Ovary (tissue), 3 donors: ENCODE data around the gene BDH1.

Experiments used
- CTCF ChIP-seq, 3 donors: fragments of 450-650 bp in 2 of 3; fragments of 200-600 bp in 1 of 3; IDR thresholded peaks; one replicate each; pipeline versions ENCODE4 v1.5.1 to v1.8.0; 2016 to 2022; ENCODE audit warnings: antibody characterized with exemption in 3 of 3, mild to moderate bottlenecking in 1 of 3
- EP300 ChIP-seq: sonication (generic); formaldehyde crosslinking; IDR thresholded peaks from one replicate; pipeline ENCODE4 v1.6.1; 2017; ENCODE audit warnings: antibody characterized with exemption
- POLR2A ChIP-seq: fragments of 450-650 bp; IDR thresholded peaks from one replicate; pipeline ENCODE4 v1.6.1; 2017; ENCODE audit warnings: antibody characterized with exemption, mild to moderate bottlenecking, moderate library complexity
- donor health status: DM: no; HTN: no; CAD: no.

- no peak for TF ChIP-seq POLR2A
- no peak for TF ChIP-seq CTCF (IDR thresholded peaks at IDR 0.05)
- TF ChIP-seq EP300, result no peak
Measured at GRCh38 chr3:197573048-197573767, 17.4 kb upstream of the BDH1 start.
